Erythroblast (primary cell): ENCODE results near the gene BRIP1.

Experiments used
- DNase-seq, 2 experiments: peaks; one replicate each; lab custom pipeline; 2025; lab: John Stamatoyannopoulos, UW
- GATA1 ChIP-seq: IDR thresholded peaks from 2 replicates; pipeline ENCODE4 v1.6.1; 2011; ENCODE audit warnings: low read depth, mild to moderate bottlenecking, control low read depth, low read length, moderate library complexity
- POLR2A ChIP-seq: IDR thresholded peaks from 2 replicates; pipeline ENCODE4 v1.6.1; 2011; ENCODE audit warnings: mild to moderate bottlenecking, low read length

Gene BRIP1

DNA sequence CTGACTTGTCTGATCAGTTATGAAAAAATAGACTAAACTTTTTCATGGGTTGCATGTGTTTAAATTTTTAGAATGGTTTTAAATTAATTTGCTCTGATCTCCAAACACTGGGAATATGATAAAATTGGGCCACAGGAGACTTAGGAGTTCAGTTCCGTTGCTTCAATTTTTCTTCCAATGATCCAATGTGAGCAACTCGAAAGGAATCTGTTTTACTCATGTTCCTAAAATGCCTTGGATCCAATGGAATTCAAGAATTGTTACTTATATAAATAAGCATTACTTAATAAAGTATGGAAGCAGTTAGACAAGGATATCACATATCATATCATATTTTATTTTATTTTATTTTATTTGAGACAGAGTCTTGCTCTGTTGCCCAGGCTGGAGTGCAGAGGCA is 216.3 kb downstream of the BRIP1 start:
- DNase-seq: no peak
- TF ChIP-seq GATA1: no peak
- no peak for TF ChIP-seq POLR2A

DNA sequence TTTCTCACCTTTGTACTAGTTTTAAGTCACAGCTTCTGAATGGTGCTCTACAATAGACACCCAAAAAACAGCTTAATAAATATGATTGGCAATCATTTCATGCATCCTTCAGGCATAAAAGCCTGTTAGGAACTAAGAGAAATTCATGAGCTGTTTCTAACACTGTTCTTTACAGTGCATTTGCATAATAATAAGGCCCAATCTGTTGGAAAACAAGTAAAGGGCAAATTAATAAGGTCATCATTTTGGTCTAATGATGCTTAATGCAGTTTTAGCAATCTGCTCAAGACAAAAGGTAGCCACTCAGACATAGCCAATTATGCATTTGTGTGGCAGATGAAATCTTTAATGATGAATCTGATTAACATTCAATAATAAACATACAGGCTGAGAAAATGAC is 216.8 kb downstream of the BRIP1 start:
- no peak for DNase-seq
- no peak for TF ChIP-seq GATA1
- TF ChIP-seq POLR2A: no peak

DNA sequence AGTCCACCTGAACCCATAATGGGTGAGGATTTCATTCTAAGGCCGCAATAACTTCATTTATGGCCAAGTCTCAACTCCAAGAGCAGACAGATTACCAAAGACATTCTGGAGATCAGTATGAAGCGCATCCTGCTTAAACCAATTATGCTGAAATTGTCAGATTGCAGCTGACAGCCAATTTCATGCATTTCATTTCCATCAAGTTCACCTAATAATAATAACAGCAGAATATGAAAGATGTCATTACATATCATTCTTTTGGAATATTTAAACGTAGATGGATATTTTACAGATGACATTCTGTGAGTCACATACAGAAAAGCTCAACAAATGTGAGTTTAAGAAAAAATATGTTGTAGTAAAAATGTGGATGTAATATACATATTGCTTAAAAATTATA is 217.4 kb downstream of the BRIP1 start:
- TF ChIP-seq POLR2A: no peak
- TF ChIP-seq GATA1: no peak
- no peak for DNase-seq

DNA sequence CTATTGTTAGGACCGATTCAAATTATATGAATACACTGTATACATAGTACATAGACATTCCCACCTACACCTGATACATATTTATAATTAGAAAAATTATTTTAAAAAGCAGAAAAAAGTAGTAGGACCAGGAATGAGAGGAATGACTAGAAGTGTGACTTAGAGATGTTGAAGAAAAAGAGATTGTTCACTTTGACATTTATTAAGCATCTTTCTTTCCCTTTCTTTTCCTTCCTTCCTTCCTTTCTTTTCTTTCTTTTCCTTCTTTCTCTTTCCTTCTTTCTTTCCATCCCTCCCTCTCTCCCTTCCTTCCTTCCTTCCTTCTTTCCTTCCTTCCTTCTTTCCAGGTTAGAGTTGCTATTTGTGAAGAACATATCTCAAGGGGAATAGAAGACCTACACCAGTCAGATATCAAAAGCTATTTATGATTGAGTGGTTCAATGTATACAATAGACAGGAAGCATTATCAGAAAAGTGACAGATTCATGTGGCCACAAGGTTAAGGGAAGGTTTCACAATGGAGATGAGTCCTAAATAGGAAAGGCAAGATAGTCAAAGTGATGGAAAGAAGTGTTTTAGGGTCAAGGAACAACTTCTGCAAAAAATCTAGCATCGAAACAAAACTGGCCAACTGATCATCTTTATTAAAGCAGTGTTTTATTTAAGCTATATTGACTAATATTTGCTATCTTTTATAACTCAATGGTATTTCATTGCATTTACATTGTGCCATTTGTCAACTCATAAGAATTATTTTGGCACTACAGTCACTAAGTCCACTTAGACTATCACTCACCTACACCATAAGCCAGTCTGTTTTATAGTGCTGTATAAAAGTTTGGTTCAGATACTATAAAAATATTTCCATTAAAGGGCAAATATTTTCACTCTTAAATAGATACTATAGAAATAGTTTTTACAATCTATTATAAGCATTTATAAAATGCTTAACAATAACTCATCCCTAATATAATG is 218.2 kb downstream of the BRIP1 start:
- no peak for TF ChIP-seq POLR2A
- TF ChIP-seq GATA1: no peak
- DNase-seq: no peak

DNA sequence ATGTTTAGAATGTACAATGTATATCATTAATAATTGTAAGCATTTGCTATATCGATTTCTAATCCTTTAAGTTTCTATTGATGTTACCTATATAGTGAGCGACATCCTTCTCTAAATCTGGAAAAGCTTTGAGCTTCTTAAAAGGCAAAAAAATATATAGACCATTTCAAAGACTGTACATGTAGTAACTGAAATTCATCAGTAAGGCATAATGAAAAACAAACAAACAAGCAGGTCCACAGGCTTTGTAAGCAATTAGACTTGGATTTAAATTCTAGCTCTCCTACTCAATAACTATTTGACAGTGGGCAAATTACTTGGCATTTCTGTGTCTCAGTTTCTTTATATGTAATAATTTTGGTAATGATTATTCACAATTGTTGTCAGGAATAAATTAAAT is 220.6 kb downstream of the BRIP1 start:
- TF ChIP-seq POLR2A (no peak), GATA1 (no peak)
- DNase-seq: no peak

DNA sequence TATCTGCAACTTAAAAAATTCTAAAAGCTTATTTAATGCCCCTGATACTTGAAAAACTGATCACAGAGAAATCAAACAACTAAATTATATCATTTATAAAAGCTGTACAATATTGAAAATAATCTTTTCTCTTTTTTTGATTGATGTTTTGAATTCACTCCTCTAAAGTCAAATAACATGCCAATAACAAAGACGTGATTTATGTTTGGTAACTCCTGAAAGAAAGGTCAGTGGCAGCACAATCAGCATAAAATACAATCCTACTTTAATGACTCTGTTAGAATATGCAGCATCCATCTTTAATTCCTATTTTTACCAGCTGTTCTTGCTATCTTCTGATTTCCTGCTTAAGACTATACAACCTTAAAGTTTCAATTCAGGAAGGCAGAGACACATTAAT is 221.6 kb downstream of the BRIP1 start:
- DNase-seq: no peak
- TF ChIP-seq GATA1 (no peak), POLR2A (no peak)

DNA sequence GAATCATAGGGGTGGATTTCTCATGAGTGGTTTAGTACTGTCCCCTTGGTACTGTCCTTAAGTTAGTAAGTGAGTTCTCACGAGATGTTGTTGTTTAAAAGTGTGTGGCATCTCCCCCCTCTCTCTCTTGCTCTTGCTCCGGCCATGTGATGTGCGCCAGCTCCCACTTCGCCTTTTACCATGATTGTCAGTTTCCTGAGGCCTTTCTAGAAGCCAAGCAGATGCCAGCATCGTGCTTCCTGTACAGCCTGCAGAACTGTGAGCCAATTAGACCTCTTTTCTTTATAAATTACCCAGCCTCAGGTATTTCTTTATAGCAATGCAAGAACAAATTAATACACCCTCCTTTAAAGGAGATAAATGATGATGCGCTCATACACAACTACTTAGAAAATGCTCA is 222.2 kb downstream of the BRIP1 start:
- no peak for DNase-seq
- no peak for TF ChIP-seq POLR2A
- TF ChIP-seq GATA1: no peak

DNA sequence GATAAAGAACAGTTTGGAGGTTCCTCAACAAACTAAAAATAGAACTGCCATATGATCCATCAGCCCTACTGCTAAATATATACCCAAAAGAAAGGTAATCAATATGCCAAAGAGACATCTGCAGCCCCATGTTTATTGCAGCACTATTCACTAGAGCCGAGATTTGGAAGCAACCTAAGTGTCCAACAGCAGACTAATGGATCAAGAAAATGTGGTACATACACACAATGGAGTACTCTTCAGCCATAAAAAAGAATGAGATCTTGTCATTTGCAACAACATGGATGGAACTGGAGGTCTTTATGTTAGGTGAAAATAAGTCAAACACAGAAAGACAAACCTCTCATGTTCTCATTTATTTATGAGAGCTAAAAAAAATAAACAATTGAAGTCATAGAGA is 223.5 kb downstream of the BRIP1 start:
- no peak for DNase-seq

DNA sequence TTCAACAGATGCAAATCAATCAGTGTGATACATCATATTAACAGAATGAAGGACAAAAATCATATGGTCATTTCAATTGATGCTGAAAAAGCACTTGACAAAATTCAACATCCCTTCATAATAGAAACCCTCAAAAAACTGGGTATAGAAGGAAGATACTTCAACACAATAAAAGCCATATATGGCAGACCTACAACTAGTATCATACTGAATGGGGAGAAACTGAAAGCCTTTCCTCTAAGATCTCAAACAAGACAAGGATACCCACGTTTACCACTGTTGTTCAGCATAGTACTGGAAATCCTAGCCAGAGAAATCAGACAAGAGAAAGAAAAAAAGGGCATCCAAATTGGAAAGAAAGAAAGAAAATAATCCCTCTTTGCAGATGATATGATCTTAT is 225.2 kb downstream of the BRIP1 start:
- DNase-seq: no peak
- TF ChIP-seq POLR2A (no peak), GATA1 (no peak)

More for the DNA sequence above, 223.5 kb downstream of the BRIP1 start:
- TF ChIP-seq POLR2A (no peak), GATA1 (no peak)

DNA sequence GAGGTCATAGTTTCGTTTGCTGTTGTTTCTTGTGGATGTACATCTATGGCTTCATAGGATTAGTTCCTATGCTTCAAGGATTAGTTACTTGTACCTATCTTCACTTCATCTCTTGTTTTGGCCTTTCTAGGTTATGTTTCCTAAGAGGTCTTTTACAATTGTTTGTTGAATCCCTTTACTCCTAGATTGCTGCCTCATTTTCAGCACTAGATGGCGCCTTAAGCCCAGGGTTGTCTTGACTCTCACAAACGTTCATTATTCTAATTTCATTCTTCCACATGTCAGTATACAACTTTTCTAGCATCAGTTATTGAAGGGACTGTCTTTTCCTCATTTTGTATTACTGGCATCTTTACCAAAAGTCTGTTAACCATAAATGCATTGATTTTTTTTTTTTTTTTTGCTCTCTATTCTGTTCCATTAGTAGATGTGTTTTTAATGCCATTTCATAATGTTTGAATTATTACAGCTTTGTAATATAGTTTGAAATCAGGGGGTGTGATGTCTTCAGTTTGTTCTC is 227.4 kb downstream of the BRIP1 start:
- TF ChIP-seq POLR2A (no peak), GATA1 (no peak)
- DNase-seq: peak; percentile 64 to 80

DNA sequence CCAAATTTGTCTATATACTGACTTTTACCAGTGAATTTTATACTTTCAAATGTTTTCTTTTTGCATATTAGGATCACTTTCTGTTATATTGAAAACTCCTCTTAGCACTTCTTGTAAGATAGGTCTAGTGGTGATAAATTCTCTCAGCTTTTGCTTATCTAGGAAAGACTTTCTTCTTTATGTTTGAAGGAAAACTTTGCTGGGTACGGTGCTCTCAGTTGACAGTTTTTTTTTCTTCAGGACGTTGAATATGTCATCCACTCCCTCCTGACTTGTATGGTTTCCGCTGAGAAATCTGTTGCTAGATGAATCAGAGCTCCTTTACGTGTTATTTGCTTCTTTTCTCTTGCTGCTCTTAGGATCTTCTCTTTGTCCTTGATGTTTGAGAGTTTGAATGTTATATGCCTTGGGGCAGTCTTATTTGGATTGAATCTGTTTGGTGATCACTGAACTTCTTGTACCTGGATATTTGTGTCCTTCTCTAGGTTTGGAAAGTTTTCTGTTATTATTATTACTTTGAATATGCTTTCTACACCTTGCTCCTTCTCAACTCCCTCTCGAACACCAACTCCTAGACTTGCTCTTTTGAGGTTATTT is 228.3 kb downstream of the BRIP1 start:
- TF ChIP-seq GATA1 (no peak), POLR2A (no peak)
- DNase-seq: no peak

DNA sequence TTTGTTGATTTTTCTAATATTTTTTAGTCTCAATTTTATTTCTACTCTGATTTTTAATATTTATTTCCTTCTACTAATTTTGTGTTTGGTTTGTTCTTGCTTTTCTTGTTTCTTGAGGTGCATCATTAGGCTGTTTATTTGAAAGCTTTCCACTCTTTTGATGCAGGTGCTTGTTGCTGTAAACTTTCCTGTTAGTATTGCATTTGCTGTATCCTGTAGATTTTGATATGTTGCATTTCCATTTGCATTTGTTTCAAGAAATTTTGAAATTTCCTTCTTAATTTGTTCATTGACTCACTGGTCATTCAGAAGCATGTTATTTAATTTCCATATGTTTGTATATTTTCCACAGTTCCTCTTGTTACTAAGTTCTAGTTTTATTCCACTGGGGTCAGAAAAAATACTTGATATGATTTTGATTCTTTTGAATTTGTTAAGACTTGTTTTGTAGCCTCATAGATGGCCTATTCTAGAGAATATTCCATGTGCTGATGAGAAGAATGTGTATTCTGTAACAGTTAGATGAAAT is 229.3 kb downstream of the BRIP1 start:
- TF ChIP-seq GATA1 (no peak), POLR2A (no peak)
- no peak for DNase-seq

DNA sequence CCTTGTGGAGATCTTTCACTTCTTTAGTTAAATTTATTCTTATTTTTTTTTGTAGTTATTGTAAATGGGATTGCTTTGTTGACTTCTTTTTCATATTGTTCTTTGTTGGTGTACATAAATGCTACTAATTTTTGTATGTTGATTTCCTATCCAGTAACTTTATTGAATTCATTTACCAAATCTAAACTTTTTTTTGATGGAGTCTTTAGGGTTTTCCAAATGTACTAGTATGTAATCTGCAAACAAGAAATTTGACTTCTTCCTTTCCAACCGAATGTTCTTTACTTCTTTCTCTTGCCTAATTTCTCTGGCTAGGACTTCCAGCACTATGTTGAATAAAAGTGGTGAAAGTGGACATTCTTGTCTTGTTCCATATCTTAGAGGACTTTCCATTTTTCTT is 230.5 kb downstream of the BRIP1 start:
- no peak for TF ChIP-seq GATA1
- TF ChIP-seq POLR2A: no peak
- no peak for DNase-seq

DNA sequence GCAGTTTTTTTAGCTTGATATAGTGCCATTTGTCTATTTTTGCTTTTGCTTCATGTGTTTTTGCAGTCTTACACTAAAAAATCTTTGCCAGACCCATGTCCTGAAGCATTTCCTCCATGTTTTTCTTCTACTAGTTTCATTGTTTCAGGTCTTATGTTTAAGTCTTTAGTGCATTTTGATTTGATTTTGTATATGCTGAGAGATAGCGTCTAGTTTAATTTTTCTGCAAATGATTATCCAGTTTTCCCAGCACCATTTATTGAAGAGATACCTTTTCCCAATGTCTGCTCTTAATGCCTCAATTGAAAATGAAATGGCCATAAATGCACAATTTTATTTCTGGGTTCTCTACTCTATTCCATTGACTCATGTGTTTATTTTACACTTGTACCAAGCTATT is 231.5 kb downstream of the BRIP1 start:
- no peak for DNase-seq
- TF ChIP-seq POLR2A (no peak), GATA1 (no peak)
